Right atrium auricular region (tissue), 2 donors: Measurements from ENCODE around the gene GABRB1. TPM values are rescaled to one million over a fixed set of nuclear protein-coding genes. Genes with fewer than 3 reads are reported as not detected.

Experiments used
- DNase-seq: peaks from one replicate; pipeline ENCODE4 v3.0.0-alpha.2; 2019; ENCODE audit warnings: low spot score
- H3K27ac ChIP-seq, 2 donors: fragments of 200-600 bp; sonication (generic); 1 replicate in 1 of 2; 2 replicates in 1 of 2; pipeline ENCODE4 v1.5.1; 2016 to 2019
- H3K27me3 ChIP-seq, 2 donors: fragments of 200-600 bp; sonication (generic); one replicate each; pipeline versions ENCODE4 v1.5.1 to v1.6.0; 2017 to 2019
- H3K36me3 ChIP-seq: fragments of 200-600 bp; sonication (generic); one replicate; pipeline ENCODE4 v1.5.1; 2016
- H3K4me1 ChIP-seq, 2 donors: fragments of 200-600 bp; sonication (generic); one replicate each; pipeline versions ENCODE4 v1.5.1 to v1.6.0; 2017 to 2019
- H3K4me3 ChIP-seq, 2 donors: fragments of 200-600 bp; sonication (generic); 1 replicate in 1 of 2; 2 replicates in 1 of 2; pipeline ENCODE4 v1.5.1; 2017 to 2019; ENCODE audit warnings: mild to moderate bottlenecking in 1 of 2, moderate library complexity in 1 of 2
- H3K9me3 ChIP-seq, 2 donors: fragments of 200-600 bp; sonication (generic); one replicate each; pipeline ENCODE4 v1.5.1; 2019
- CTCF ChIP-seq, 2 donors: fragments of 200-600 bp; sonication (generic); IDR thresholded peaks; one replicate each; pipeline ENCODE4 v1.5.1; 2019; ENCODE audit warnings: antibody characterized with exemption in 2 of 2
- total RNA-seq, 2 donors: library from RNA; depleted of rRNA; stranded (reverse); fragments of >200 nt; gene quantifications; one replicate each; pipeline ENCODE4 v1.1.0, GENCODE V29; 2016

Gene GABRB1
- total RNA-seq, 2 donors from 2014 or later, result 1.1 to 2.6 TPM

- DNase-seq, result no peak
- no peak overlapping the region for H3K27ac ChIP-seq
- H3K9me3 ChIP-seq, result no peaks in the 10 kb centered on the region
Measured at GRCh38 chr4:47143261-47143660, 111.9 kb downstream of the GABRB1 start.

GRCh38 chr4:47145630-47146029 is 114.3 kb downstream of the GABRB1 start:
- Histone ChIP-seq H3K36me3 (no peaks in the 10 kb centered on the region), H3K27ac (no peak overlapping the region), H3K4me1 (peaks cover 0 to 3% of the 10 kb centered on the region in 2 donors), H3K9me3 (no peaks in the 10 kb centered on the region), H3K27me3 (no peaks in the 10 kb centered on the region), H3K4me3 (no peak overlapping the region)
- no peak for DNase-seq
- no peak for TF ChIP-seq CTCF (IDR thresholded peaks at IDR 0.05)

More at GRCh38 chr4:47143261-47143660, 111.9 kb downstream of the GABRB1 start:
- H3K4me3 ChIP-seq, result no peak overlapping the region
- no peaks in the 10 kb centered on the region for H3K36me3 ChIP-seq
- peaks cover 0 to 3% of the 10 kb centered on the region in 2 donors for H3K4me1 ChIP-seq
- H3K27me3 ChIP-seq, result no peaks in the 10 kb centered on the region
- no peak for TF ChIP-seq CTCF (IDR thresholded peaks at IDR 0.05)

GRCh38 chr4:47154816-47155370 is 123.5 kb downstream of the GABRB1 start:
- TF ChIP-seq CTCF (IDR thresholded peaks at IDR 0.05), result no peak
- no peaks in the 10 kb centered on the region for H3K4me1 ChIP-seq
- H3K4me3 ChIP-seq, result no peak overlapping the region
- DNase-seq, result no peak
- no peaks in the 10 kb centered on the region for H3K27me3 ChIP-seq
- no peak overlapping the region for H3K27ac ChIP-seq
- H3K9me3 ChIP-seq, result no peaks in the 10 kb centered on the region
- no peaks in the 10 kb centered on the region for H3K36me3 ChIP-seq

GRCh38 chr4:47155919-47156318 is 124.6 kb downstream of the GABRB1 start:
- Histone ChIP-seq H3K36me3 (no peaks in the 10 kb centered on the region), H3K4me3 (no peak overlapping the region), H3K27me3 (no peaks in the 10 kb centered on the region), H3K4me1 (no peaks in the 10 kb centered on the region), H3K27ac (no peak overlapping the region), H3K9me3 (no peaks in the 10 kb centered on the region)
- no peak for TF ChIP-seq CTCF (IDR thresholded peaks at IDR 0.05)
- no peak for DNase-seq

- Histone ChIP-seq H3K27me3 (no peaks in the 10 kb centered on the region), H3K36me3 (no peaks in the 10 kb centered on the region), H3K9me3 (no peaks in the 10 kb centered on the region), H3K4me3 (no peak overlapping the region), H3K4me1 (no peaks in the 10 kb centered on the region), H3K27ac (no peak overlapping the region)
- no peak for DNase-seq
- TF ChIP-seq CTCF (IDR thresholded peaks at IDR 0.05), result no peak
Measured at GRCh38 chr4:47160095-47160494, 128.7 kb downstream of the GABRB1 start.
